ENCODE measurements around the gene CYTH2. TPM values are rescaled to one million over a fixed set of nuclear protein-coding genes. Genes with fewer than 3 reads are reported as not detected.

CYTH2 gene
- total RNA-seq, 1 donor from 2014 or later: 50.3 TPM

- peaks cover 3% of the 10 kb centered on the region for H3K79me2 ChIP-seq (ENCODE audit: low read depth)
- Mint-ChIP-seq H3K36me3 (peaks cover 16% of the 10 kb centered on the region), H3K4me1 (no peaks in the 10 kb centered on the region), H3K27ac (no peak overlapping the region), H3K9me3 (no peaks in the 10 kb centered on the region), H3K27me3 (ENCODE audit: insufficient read depth, low read depth) (peaks cover 5% of the 10 kb centered on the region), H3K4me3 (no peak overlapping the region)
- no peaks in the 10 kb centered on the region for H3K9me3 ChIP-seq (ENCODE audit: low read depth)
- no peaks in the 10 kb centered on the region for H4K20me1 ChIP-seq (ENCODE audit: low read depth)
- H3F3A ChIP-seq (ENCODE audit: low read depth): no peaks in the 10 kb centered on the region
- no peak overlapping the region for H3K4me2 ChIP-seq
- peaks cover 2% of the 10 kb centered on the region for H3K36me3 ChIP-seq
- no peak overlapping the region for H2AFZ ChIP-seq (replicated peaks)
- DNase-seq (ENCODE audit: low spot score): no peak
- H3K4me3 ChIP-seq: no peak overlapping the region
- no peak overlapping the region for H3K27ac ChIP-seq
- no peak for TF ChIP-seq EZH2 (IDR thresholded peaks at IDR 0.05)
- no peak for TF ChIP-seq EZH2phosphoT487 (IDR thresholded peaks at IDR 0.05)
- TF ChIP-seq CTCF (IDR thresholded peaks at IDR 0.05): no peak
- H3K27me3 ChIP-seq: no peaks in the 10 kb centered on the region
- no peaks in the 10 kb centered on the region for H3K4me1 ChIP-seq
- H3K9ac ChIP-seq: no peak overlapping the region
These were observed 16.6 kb upstream of the CYTH2 start for GRCh38 chr19:48452289-48453190.

GRCh38 chr19:48454150-48454730 is 14.9 kb upstream of the CYTH2 start:
- Histone ChIP-seq H4K20me1 (ENCODE audit: low read depth) (no peaks in the 10 kb centered on the region), H3K4me1 (no peaks in the 10 kb centered on the region), H3K79me2 (ENCODE audit: low read depth) (no peaks in the 10 kb centered on the region), H3K9ac (no peak overlapping the region), H2AFZ (replicated peaks) (no peak overlapping the region), H3K36me3 (no peaks in the 10 kb centered on the region), H3K27ac (no peak overlapping the region), H3F3A (ENCODE audit: low read depth) (no peaks in the 10 kb centered on the region), H3K27me3 (no peaks in the 10 kb centered on the region), H3K9me3 (ENCODE audit: low read depth) (no peaks in the 10 kb centered on the region), H3K4me2 (no peak overlapping the region), H3K4me3 (no peak overlapping the region)
- Mint-ChIP-seq H3K27me3 (ENCODE audit: insufficient read depth, low read depth) (peaks cover 7% of the 10 kb centered on the region), H3K9me3 (no peaks in the 10 kb centered on the region), H3K4me3 (no peak overlapping the region), H3K36me3 (peaks cover 14% of the 10 kb centered on the region), H3K4me1 (no peaks in the 10 kb centered on the region), H3K27ac (peak overlapping the region; percentile 19)
- DNase-seq (ENCODE audit: low spot score): no peak
- no peak for TF ChIP-seq EZH2 (IDR thresholded peaks at IDR 0.05)
- TF ChIP-seq CTCF (IDR thresholded peaks at IDR 0.05): no peak
- no peak for TF ChIP-seq EZH2phosphoT487 (IDR thresholded peaks at IDR 0.05)

GRCh38 chr19:48455171-48455907 is 13.8 kb upstream of the CYTH2 start, which contains the start of gene KCNJ14:
Gene KCNJ14, plus strand, starts transcription at chr19:48455574. Its CDS starts 6,151 bp downstream, at chr19:48461725.
- Histone ChIP-seq H3K4me3 (no peak within 1 kb of the TSS), H3K9ac (no peak within 1 kb of the TSS), H3K9me3 (ENCODE audit: low read depth) (no peaks in the 10 kb centered on the region), H4K20me1 (ENCODE audit: low read depth) (no peaks in the 10 kb centered on the region), H2AFZ (replicated peaks) (no peak within 1 kb of the TSS), H3K36me3 (no peaks in the 10 kb centered on the region), H3K79me2 (ENCODE audit: low read depth) (no peaks in the 10 kb centered on the region), H3K4me2 (no peak within 1 kb of the TSS), H3K27me3 (no peaks in the 10 kb centered on the region), H3K27ac (no peak within 1 kb of the TSS), H3F3A (ENCODE audit: low read depth) (no peaks in the 10 kb centered on the region), H3K4me1 (no peaks in the 10 kb centered on the region)
- no peak for TF ChIP-seq CTCF (IDR thresholded peaks at IDR 0.05)
- TF ChIP-seq EZH2 (IDR thresholded peaks at IDR 0.05): no peak
- TF ChIP-seq EZH2phosphoT487 (IDR thresholded peaks at IDR 0.05): no peak
- no peak within 1 kb of the TSS for H3K4me3 Mint-ChIP-seq
- no peak for DNase-seq (ENCODE audit: low spot score)
- H3K4me1 Mint-ChIP-seq: no peaks in the 10 kb centered on the region
- peaks cover 10% of the 10 kb centered on the region for H3K27me3 Mint-ChIP-seq (ENCODE audit: insufficient read depth, low read depth)
- no peaks in the 10 kb centered on the region for H3K9me3 Mint-ChIP-seq
- peaks cover 14% of the 10 kb centered on the region for H3K36me3 Mint-ChIP-seq
- peak within 1 kb of the TSS; percentile 19 for H3K27ac Mint-ChIP-seq
